ENCODE measurements around the gene CUEDC2.
A peak's percentile ranks its signal among the peaks of the same experiment; 100 is the strongest.

Gene CUEDC2

DNA sequence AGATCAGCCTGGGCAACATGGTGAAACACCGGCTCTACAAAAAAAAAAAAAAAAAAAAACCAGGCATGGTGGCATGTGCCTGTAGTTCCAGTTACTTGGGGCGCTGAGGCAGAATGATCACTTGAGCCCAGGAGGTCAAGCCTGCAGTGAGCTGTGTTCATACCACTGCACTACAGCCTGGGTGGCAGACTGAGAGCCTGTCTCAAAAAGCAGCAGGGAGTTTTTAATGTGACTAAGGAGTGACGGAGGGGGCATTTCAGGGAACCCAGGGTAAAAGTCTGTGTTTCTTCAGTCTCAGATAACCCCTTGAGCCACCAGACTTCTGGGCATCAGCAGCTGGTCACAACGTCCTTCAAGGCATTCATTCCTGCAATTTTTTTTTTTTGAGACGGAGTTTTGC, 21.1 kb upstream of the CUEDC2 start:
- no peak for DNase-seq (ENCODE audit: low read depth in 2 of 2)
- TF ChIP-seq, protein P1, sequence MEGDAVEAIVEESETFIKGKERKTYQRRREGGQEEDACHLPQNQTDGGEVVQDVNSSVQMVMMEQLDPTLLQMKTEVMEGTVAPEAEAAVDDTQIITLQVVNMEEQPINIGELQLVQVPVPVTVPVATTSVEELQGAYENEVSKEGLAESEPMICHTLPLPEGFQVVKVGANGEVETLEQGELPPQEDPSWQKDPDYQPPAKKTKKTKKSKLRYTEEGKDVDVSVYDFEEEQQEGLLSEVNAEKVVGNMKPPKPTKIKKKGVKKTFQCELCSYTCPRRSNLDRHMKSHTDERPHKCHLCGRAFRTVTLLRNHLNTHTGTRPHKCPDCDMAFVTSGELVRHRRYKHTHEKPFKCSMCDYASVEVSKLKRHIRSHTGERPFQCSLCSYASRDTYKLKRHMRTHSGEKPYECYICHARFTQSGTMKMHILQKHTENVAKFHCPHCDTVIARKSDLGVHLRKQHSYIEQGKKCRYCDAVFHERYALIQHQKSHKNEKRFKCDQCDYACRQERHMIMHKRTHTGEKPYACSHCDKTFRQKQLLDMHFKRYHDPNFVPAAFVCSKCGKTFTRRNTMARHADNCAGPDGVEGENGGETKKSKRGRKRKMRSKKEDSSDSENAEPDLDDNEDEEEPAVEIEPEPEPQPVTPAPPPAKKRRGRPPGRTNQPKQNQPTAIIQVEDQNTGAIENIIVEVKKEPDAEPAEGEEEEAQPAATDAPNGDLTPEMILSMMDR (IDR thresholded peaks at IDR 0.05; ENCODE audit: low read depth, low read length): no peak
- no peak overlapping the region for H3K4me3 ChIP-seq (replicated peaks in 1 of 2; ENCODE audit: low read depth in 2 of 2, low read length in 2 of 2)

DNA sequence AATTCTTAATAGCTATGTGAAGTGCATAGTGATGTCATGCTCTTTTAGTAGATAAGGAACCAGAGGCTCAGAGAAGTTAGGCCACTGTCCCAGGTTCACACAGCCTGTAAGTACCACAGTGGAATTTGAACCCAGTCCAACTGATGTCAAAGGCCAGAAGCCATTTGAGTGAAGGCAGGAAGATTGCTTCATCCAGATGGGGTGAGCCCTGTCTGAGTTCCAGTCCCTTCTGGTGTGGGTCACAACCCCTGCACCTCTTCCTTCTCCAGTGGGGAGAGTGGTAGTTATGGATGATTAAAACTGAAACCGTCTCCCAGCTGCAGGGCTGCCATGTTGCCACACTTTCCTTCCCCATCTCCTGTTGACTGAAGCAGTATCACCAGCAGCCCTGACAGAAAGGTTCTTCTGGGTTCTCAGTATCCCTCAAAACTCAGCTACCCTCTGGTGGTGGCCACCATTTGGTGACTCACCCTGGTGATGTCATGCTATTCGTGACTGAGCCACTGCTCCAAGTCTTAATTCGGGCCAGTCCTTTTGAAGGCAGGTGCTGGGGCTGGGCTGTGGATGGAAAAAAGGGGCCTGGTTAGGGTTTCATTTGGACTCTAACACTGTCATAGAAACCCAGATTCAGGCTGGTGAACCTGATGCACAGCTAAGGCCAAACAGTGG, 20.4 kb upstream of the CUEDC2 start:
- no peak overlapping the region for H3K4me3 ChIP-seq (replicated peaks in 1 of 2; ENCODE audit: low read depth in 2 of 2, low read length in 2 of 2)
- TF ChIP-seq, protein P1 (IDR thresholded peaks at IDR 0.05; ENCODE audit: low read depth, low read length): no peak

DNA sequence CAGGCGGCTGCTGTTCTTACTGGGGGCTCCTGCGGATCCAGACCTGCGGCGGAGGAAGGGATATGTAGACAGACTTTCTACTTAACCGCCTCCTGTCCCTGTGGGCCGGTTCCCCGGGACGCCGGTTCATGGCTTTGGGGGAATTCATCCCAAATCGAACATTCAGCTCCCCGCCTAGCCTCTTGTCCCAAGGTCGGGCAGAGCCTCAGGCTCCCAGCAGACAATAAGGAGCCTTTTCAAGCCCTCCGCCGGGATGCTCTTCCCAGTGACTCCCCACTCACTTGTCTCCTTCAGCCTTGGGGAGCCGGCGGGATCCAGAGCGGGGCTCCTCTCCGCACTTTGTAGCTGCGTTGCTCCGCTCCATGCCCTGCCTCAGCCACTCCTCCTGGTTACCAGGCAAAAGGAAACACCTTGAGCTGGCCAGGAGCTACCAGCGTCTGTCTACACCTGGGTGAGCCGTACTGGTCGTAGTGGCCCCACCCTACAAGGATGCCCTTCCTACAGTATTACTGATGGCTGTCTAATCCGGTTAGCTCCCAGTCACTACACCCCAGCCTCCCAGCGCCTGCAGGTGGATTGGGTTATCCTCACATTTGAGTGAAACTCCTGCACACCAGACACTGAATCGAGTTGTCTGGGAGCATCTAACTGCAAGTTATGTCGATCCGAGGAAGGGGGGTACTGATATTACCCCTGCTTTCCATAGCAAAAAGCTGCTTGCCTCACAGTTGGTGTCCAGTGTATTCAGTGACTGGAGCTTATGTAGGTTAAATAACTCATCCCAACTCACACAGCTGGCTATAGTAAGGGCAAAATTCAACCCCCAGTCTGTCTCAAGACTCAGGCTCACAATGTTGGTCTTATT, 19.0 kb upstream of the CUEDC2 start, which contains the start of gene C10orf95:
Gene C10orf95, minus strand, starts transcription at position 439 of the 865 bp plus-strand sequence. CDS start 450 bp downstream, outside the sequence.
- H3K4me3 ChIP-seq (replicated peaks in 1 of 2; ENCODE audit: low read depth in 2 of 2, low read length in 2 of 2): peak within 1 kb of the TSS; percentile 67 to 69
- TF ChIP-seq, protein P1 (IDR thresholded peaks at IDR 0.05; ENCODE audit: low read depth, low read length): no peak
- DNase-seq (ENCODE audit: low read depth in 2 of 2): no peak

More for the DNA sequence above, 20.4 kb upstream of the CUEDC2 start:
- DNase-seq (ENCODE audit: low read depth in 2 of 2): peak; percentile 38 to 79

DNA sequence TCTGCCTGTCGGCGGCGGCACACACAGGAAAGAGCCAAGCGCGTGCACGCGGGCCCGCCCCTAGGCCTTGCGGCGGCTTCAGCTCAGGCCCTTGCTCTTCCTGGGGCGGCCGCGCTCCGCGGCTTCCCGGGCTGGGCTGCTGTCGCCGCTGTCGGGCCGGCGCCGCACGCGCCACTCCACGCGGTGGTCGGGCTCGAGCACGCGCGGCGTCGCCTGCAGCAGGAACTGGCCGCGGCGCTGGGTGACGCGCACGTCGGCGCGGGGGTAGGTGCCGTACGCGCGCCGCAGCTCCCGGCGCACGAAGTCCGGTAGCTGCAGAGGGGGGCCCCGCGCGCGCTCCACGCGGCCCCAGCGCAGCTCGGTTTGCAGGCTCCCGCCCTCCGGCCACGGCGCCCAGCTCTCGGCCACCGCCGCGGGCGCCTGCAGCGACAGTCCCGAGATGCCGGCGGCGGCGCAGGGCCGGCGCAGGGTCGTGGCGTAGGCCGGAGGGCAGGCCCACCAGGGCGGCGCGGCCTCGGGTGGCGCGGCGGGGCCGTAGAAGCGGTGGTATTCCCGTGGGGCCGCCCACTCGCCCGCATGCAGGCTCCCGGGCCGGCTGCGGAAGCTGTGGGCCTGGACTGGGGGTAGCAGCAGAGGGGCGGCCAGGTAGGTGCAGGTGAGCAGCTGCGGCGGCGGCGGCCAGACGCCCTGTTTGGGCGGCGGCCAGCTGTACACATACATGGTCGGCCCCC, 18.2 kb upstream of the CUEDC2 start:
- H3K4me3 ChIP-seq (replicated peaks in 1 of 2; ENCODE audit: low read depth in 2 of 2, low read length in 2 of 2): peak overlapping the region; percentile 67 to 69
- TF ChIP-seq, protein P1 (IDR thresholded peaks at IDR 0.05; ENCODE audit: low read depth, low read length): no peak
- DNase-seq (ENCODE audit: low read depth in 2 of 2): peak; percentile 55 to 79

DNA sequence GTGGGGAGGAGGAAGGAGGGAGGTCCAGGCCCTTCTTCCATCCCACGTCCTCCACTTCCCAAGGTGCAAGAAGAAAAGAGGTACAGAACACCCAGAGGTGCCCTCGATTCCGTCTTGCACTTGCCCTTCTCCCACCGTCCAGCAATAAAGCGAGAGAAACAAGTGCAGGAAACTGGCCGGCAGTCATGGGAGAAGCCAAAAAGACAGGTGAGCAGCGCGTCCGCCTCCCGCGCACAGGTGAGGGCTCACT, 17.7 kb upstream of the CUEDC2 start:
- no peak for DNase-seq (ENCODE audit: low read depth in 2 of 2)
- peak overlapping the region; percentile 67 to 69 for H3K4me3 ChIP-seq (replicated peaks in 1 of 2; ENCODE audit: low read depth in 2 of 2, low read length in 2 of 2)
- TF ChIP-seq, protein P1 (IDR thresholded peaks at IDR 0.05; ENCODE audit: low read depth, low read length): no peak

GRCh38 chr10:102449321-102450123, 17.1 kb upstream of the CUEDC2 start:
- H3K4me3 ChIP-seq (replicated peaks in 1 of 2; ENCODE audit: low read depth in 2 of 2, low read length in 2 of 2): peak overlapping the region; percentile 67 to 69
- TF ChIP-seq, protein P1 (IDR thresholded peaks at IDR 0.05; ENCODE audit: low read depth, low read length): no peak
- DNase-seq (ENCODE audit: low read depth in 2 of 2): peak; percentile 47 to 80

Data from cardiac fibroblast (primary cell).